Measurements from ENCODE around the gene SLC7A6OS. TPM values are rescaled to one million over a fixed set of nuclear protein-coding genes. Genes with fewer than 3 reads are reported as not detected.

SLC7A6OS gene
- total RNA-seq, 1 experiment from 2014 or later = 16.0 TPM

DNA sequence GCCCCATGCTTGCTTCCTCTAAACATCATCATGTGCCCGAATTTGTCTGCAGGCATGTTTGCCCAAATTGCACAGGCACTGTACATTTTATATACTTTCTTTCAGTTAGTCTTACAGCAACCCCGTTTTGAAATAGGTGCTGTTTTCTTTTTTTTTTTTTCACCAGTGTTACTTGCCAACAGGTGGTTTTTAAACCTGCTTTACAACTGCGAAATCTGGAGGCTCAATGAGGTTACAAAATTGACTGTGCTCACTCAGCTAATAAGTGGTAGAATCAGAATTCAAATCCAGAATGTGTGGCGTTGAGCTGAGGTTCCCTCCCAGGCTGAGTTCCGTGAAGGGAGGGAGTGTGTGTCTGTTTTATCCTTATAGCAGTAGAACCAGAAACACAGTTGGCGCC lies 59.8 kb downstream of the SLC7A6OS start:
- no TSS peak for BruUV-seq (replicated peaks)
- Histone ChIP-seq H3K4me1 (ENCODE audit: control insufficient read depth, insufficient read depth, low read length) (peaks cover 7% of the 10 kb centered on the region), H3K27me3 (ENCODE audit: control insufficient read depth, insufficient read depth, low read length) (no peaks in the 10 kb centered on the region), H3K36me3 (ENCODE audit: control insufficient read depth, insufficient read depth, low read length) (no peaks in the 10 kb centered on the region), H3K27ac (ENCODE audit: low read length) (no peak overlapping the region), H3K9me3 (ENCODE audit: control insufficient read depth, insufficient read depth, low read depth, low read length) (no peaks in the 10 kb centered on the region), H3K4me3 (ENCODE audit: low read depth in 2 of 2, low read length in 2 of 2) (no peak overlapping the region)
- POLR2A ChIA-PET = no interaction called here
- CTCF ChIA-PET = no interaction called here
- TF ChIP-seq, protein P1, sequence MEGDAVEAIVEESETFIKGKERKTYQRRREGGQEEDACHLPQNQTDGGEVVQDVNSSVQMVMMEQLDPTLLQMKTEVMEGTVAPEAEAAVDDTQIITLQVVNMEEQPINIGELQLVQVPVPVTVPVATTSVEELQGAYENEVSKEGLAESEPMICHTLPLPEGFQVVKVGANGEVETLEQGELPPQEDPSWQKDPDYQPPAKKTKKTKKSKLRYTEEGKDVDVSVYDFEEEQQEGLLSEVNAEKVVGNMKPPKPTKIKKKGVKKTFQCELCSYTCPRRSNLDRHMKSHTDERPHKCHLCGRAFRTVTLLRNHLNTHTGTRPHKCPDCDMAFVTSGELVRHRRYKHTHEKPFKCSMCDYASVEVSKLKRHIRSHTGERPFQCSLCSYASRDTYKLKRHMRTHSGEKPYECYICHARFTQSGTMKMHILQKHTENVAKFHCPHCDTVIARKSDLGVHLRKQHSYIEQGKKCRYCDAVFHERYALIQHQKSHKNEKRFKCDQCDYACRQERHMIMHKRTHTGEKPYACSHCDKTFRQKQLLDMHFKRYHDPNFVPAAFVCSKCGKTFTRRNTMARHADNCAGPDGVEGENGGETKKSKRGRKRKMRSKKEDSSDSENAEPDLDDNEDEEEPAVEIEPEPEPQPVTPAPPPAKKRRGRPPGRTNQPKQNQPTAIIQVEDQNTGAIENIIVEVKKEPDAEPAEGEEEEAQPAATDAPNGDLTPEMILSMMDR (IDR thresholded peaks at IDR 0.05) = no peak
- intact Hi-C loops (cut with micrococcal nuclease; ENCODE audit: unreplicated experiment) = no loop called here
- DNase-seq (ENCODE audit: low read depth, low spot score) = no peak
- ATAC-seq = no peak
- in situ Hi-C loops (cut with HindIII; ENCODE audit: low pct_unique_long_range_greater_than_20kb, low sequenced_read_pairs) = no loop called here

DNA sequence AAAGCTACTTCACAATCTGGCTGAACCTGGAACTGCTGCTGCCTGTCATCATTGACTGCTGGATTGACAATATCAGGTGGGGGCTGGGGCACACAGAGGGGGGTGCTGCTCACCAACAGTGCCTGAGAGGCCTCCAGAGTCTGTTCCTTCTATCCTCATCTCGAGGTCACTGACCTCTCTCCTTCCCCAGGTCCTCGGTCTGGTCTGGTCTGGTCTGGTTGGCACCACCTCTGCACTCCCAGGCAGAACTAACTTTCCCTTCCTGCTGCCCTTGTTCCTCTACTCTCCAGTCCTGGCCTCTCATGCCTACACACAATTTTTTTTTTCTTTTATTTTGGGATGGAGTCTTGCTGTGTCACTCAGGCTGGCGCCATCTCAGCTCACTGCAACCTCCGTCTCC lies 61.4 kb downstream of the SLC7A6OS start:
- in situ Hi-C loops (cut with HindIII; ENCODE audit: low pct_unique_long_range_greater_than_20kb, low sequenced_read_pairs) = no loop called here
- BruUV-seq (replicated peaks) = no TSS peak
- DNase-seq (ENCODE audit: low read depth, low spot score) (no peak), ATAC-seq (no peak)
- Histone ChIP-seq H3K4me3 (ENCODE audit: low read depth in 2 of 2, low read length in 2 of 2) (no peak overlapping the region), H3K36me3 (ENCODE audit: control insufficient read depth, insufficient read depth, low read length) (no peaks in the 10 kb centered on the region), H3K27me3 (ENCODE audit: control insufficient read depth, insufficient read depth, low read length) (no peaks in the 10 kb centered on the region), H3K27ac (ENCODE audit: low read length) (no peak overlapping the region), H3K4me1 (ENCODE audit: control insufficient read depth, insufficient read depth, low read length) (peaks cover 9% of the 10 kb centered on the region), H3K9me3 (ENCODE audit: control insufficient read depth, insufficient read depth, low read depth, low read length) (no peaks in the 10 kb centered on the region)
- POLR2A ChIA-PET = no interaction called here
- CTCF ChIA-PET = interaction anchor here (0.7 kb wide), 1 partner anchor 284 kb away, joined by 5 read pairs; no protein-coding TSS in a partner anchor
- intact Hi-C loops (cut with micrococcal nuclease; ENCODE audit: unreplicated experiment) = no loop called here
- TF ChIP-seq, protein P2, sequence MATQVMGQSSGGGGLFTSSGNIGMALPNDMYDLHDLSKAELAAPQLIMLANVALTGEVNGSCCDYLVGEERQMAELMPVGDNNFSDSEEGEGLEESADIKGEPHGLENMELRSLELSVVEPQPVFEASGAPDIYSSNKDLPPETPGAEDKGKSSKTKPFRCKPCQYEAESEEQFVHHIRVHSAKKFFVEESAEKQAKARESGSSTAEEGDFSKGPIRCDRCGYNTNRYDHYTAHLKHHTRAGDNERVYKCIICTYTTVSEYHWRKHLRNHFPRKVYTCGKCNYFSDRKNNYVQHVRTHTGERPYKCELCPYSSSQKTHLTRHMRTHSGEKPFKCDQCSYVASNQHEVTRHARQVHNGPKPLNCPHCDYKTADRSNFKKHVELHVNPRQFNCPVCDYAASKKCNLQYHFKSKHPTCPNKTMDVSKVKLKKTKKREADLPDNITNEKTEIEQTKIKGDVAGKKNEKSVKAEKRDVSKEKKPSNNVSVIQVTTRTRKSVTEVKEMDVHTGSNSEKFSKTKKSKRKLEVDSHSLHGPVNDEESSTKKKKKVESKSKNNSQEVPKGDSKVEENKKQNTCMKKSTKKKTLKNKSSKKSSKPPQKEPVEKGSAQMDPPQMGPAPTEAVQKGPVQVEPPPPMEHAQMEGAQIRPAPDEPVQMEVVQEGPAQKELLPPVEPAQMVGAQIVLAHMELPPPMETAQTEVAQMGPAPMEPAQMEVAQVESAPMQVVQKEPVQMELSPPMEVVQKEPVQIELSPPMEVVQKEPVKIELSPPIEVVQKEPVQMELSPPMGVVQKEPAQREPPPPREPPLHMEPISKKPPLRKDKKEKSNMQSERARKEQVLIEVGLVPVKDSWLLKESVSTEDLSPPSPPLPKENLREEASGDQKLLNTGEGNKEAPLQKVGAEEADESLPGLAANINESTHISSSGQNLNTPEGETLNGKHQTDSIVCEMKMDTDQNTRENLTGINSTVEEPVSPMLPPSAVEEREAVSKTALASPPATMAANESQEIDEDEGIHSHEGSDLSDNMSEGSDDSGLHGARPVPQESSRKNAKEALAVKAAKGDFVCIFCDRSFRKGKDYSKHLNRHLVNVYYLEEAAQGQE (IDR thresholded peaks at IDR 0.05; ENCODE audit: insufficient read depth in 1 of 2, low read depth in 2 of 2, low read length in 1 of 2) = no peak
- TF ChIP-seq, protein P1 (IDR thresholded peaks at IDR 0.05) = no peak
- TF ChIP-seq SIN3A (IDR thresholded peaks at IDR 0.05; ENCODE audit: borderline replicate concordance, insufficient read depth, low read depth, low read length) (no peak), POLR2AphosphoS5 (IDR thresholded peaks at IDR 0.05; ENCODE audit: low read depth, low read length) (no peak)

Other genes with a start within 250 kb of the SLC7A6OS start
- 24.8 TPM for gene NFATC3, start 225.6 kb downstream of the SLC7A6OS start, total RNA-seq (2021; ENCODE audit: unreplicated experiment)
- gene ESRP2, start 74.8 kb downstream of the SLC7A6OS start, total RNA-seq (2021; ENCODE audit: unreplicated experiment) = 27.0 TPM
- 14.3 TPM for gene PLA2G15, start 65.6 kb downstream of the SLC7A6OS start, total RNA-seq (2021; ENCODE audit: unreplicated experiment)
- 58.9 TPM for gene SLC7A6, start 46.4 kb downstream of the SLC7A6OS start, total RNA-seq (2021; ENCODE audit: unreplicated experiment)
- gene PRMT7, start 73 bp upstream of the SLC7A6OS start, total RNA-seq (2021; ENCODE audit: unreplicated experiment) = 33.1 TPM
- 0.77 TPM for gene SMPD3, start 137.6 kb upstream of the SLC7A6OS start, total RNA-seq (2021; ENCODE audit: unreplicated experiment)
- 16.8 TPM for gene ZFP90, start 228.3 kb upstream of the SLC7A6OS start, total RNA-seq (2021; ENCODE audit: unreplicated experiment)